ENCODE data around the gene CSNK1A1. TPM values are rescaled to one million over a fixed set of nuclear protein-coding genes. Genes with fewer than 3 reads are reported as not detected.
"Not testable (repeated sequence)": the region's sequence is repeated elsewhere in the genome, so short reads cannot be mapped to it uniquely, and the experiment has no call there.

Gene CSNK1A1
- total RNA-seq, 3 donors from 2014 or later = 151 to 350 (median 287) TPM

GRCh38 chr5:149572576-149573231 lies 21.5 kb upstream of the CSNK1A1 start:
- H3K27me3 ChIP-seq = no peaks in the 10 kb centered on the region
- no peak overlapping the region for H3K4me3 ChIP-seq
- H3K36me3 ChIP-seq = no peaks in the 10 kb centered on the region
- DNase-seq (ENCODE audit: low spot score in 2 of 2) = no peak
- no peaks in the 10 kb centered on the region for H3K4me1 ChIP-seq
- H3K9me3 ChIP-seq = no peaks in the 10 kb centered on the region
- intact Hi-C loops (cut with DNase I; ENCODE audit: low total_unique reads) = no loop called here
- H3K27ac ChIP-seq = peak overlapping the region in 1 of 2 donors; percentile 44
- TF ChIP-seq POLR2AphosphoS5 (IDR thresholded peaks at IDR 0.05) (no peak), POLR2A (IDR thresholded peaks at IDR 0.05) (no peak)
- TF ChIP-seq, protein P1, sequence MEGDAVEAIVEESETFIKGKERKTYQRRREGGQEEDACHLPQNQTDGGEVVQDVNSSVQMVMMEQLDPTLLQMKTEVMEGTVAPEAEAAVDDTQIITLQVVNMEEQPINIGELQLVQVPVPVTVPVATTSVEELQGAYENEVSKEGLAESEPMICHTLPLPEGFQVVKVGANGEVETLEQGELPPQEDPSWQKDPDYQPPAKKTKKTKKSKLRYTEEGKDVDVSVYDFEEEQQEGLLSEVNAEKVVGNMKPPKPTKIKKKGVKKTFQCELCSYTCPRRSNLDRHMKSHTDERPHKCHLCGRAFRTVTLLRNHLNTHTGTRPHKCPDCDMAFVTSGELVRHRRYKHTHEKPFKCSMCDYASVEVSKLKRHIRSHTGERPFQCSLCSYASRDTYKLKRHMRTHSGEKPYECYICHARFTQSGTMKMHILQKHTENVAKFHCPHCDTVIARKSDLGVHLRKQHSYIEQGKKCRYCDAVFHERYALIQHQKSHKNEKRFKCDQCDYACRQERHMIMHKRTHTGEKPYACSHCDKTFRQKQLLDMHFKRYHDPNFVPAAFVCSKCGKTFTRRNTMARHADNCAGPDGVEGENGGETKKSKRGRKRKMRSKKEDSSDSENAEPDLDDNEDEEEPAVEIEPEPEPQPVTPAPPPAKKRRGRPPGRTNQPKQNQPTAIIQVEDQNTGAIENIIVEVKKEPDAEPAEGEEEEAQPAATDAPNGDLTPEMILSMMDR (IDR thresholded peaks at IDR 0.05) = no peak

DNA sequence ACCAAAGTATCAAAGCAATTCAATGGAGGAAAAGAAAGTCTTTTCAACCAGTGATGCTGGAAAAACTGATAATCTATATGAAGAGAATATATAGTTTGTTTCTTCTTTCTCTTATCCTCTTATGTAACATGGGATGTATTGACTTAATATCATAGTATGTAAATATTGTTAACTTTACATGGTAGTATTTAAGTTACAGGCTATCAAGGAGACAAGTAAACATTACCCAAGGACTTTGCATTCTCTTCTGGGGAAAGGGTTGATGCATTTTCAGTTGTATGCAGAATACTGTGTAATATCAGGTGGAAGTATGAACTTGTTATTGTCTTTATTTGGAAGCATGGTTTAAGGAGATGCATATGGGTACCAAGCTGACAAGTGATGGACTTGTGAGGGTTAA lies 20.9 kb upstream of the CSNK1A1 start:
- TF ChIP-seq, protein P1 (IDR thresholded peaks at IDR 0.05) = no peak
- TF ChIP-seq POLR2AphosphoS5 (IDR thresholded peaks at IDR 0.05) (no peak), POLR2A (IDR thresholded peaks at IDR 0.05) (no peak)
- Histone ChIP-seq H3K27me3 (no peaks in the 10 kb centered on the region), H3K36me3 (no peaks in the 10 kb centered on the region), H3K4me1 (no peaks in the 10 kb centered on the region), H3K4me3 (no peak overlapping the region), H3K27ac (no peak overlapping the region), H3K9me3 (no peaks in the 10 kb centered on the region)
- DNase-seq (ENCODE audit: low spot score in 2 of 2) = no peak
- intact Hi-C loops (cut with DNase I; ENCODE audit: low total_unique reads) = no loop called here

GRCh38 chr5:149567226-149567625 lies 16.0 kb upstream of the CSNK1A1 start:
- Histone ChIP-seq H3K9me3 (no peaks in the 10 kb centered on the region), H3K4me1 (peaks cover 0 to 8% of the 10 kb centered on the region in 2 donors), H3K27ac (no peak overlapping the region), H3K4me3 (no peak overlapping the region), H3K27me3 (no peaks in the 10 kb centered on the region), H3K36me3 (no peaks in the 10 kb centered on the region)
- intact Hi-C loops (cut with DNase I; ENCODE audit: low total_unique reads) = loop anchor here (2.0 to 10.0 kb wide), 2 partner anchors 44 to 202 kb away; no protein-coding TSS in a partner anchor
- no peak for DNase-seq (ENCODE audit: low spot score in 2 of 2)
- TF ChIP-seq, protein P1 (IDR thresholded peaks at IDR 0.05) = no peak
- TF ChIP-seq POLR2A (IDR thresholded peaks at IDR 0.05) (no peak), POLR2AphosphoS5 (IDR thresholded peaks at IDR 0.05) (no peak)

DNA sequence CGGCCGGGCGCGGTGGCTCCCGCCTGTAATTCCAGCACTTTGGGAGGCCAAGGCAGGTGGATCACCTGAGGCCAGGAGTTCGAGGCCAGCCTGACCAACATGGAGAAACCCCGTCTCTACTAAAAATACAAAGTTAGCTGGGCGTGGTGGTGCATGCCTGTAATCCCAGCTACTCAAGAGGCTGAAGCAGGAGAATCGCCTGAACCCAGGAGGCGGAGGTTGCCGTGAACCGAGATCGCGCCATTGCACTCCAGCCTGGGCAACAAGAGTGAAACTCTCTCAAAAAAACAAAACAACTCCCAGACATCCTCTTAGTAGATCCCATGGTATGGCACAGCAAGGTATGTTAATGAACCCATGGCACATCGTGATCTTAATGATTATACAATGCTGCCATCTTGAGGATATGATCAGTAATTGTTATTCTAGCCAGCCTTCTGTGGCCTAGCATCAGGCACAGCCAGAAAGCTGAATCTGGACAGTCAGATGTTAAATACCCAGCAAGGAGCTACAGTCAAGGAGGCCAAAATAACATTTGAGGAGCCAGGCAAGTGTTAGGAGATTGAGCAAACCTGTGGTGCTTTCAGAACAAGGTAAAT lies 13.4 kb upstream of the CSNK1A1 start:
- H3K27ac ChIP-seq = peak overlapping the region; percentile 48 to 64
- not testable (repeated sequence) for H3K4me1 ChIP-seq; H3K27me3 ChIP-seq; H3K9me3 ChIP-seq; H3K36me3 ChIP-seq; DNase-seq (ENCODE audit: low spot score in 2 of 2)
- TF ChIP-seq, protein P1 (IDR thresholded peaks at IDR 0.05) = peak; percentile 28 to 83 (median 80)
- peak overlapping the region in 2 of 3 donors; percentile 11 to 43 for H3K4me3 ChIP-seq
- intact Hi-C loops (cut with DNase I; ENCODE audit: low total_unique reads) = loop anchor here (5.0 to 10.0 kb wide), 2 partner anchors 122 to 200 kb away; no protein-coding TSS in a partner anchor

GRCh38 chr5:149563466-149563865 lies 12.2 kb upstream of the CSNK1A1 start:
- Histone ChIP-seq H3K4me1 (peaks cover 3 to 8% of the 10 kb centered on the region in 2 donors), H3K36me3 (no peaks in the 10 kb centered on the region), H3K27ac (peak overlapping the region; percentile 81 to 82), H3K27me3 (no peaks in the 10 kb centered on the region), H3K9me3 (no peaks in the 10 kb centered on the region), H3K4me3 (no peak overlapping the region)
- TF ChIP-seq POLR2A (IDR thresholded peaks at IDR 0.05) (no peak), POLR2AphosphoS5 (IDR thresholded peaks at IDR 0.05) (no peak)
- TF ChIP-seq, protein P1 (IDR thresholded peaks at IDR 0.05) = no peak
- intact Hi-C loops (cut with DNase I; ENCODE audit: low total_unique reads) = loop anchor here (5.0 to 10.0 kb wide), 2 partner anchors 121 to 199 kb away; no protein-coding TSS in a partner anchor
- no peak for DNase-seq (ENCODE audit: low spot score in 2 of 2)
